ENCODE data around the gene E2F6. TPM values are rescaled to one million over a fixed set of nuclear protein-coding genes. Genes with fewer than 3 reads are reported as not detected.

E2F6 gene
- total RNA-seq, 1 donor from 2014 or later: 12.1 TPM

DNA sequence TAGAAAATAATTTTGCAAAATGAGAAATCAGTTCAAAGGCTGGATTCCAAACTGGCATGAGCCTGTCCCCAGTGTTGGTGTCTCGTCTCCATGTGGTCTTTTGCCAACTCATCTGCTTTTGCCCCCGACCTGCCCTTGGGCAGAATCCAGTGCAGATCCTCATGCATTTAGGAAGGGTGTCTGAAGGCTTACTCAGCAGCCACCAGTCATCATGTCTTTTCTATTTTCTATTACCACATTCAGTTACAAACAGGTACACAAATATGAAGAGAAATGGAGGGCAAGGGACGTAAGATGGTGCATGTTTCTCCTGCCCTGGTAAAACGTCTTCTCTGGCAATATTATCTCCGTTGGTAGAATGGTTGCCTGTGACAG, 43.5 kb downstream of the E2F6 start:
- Histone ChIP-seq H3K27me3 (ENCODE audit: control insufficient read depth, insufficient read depth, low read length) (no peaks in the 10 kb centered on the region), H3K4me3 (ENCODE audit: low read depth, low read length) (no peak overlapping the region), H3K36me3 (ENCODE audit: control insufficient read depth, insufficient read depth, low read length) (no peaks in the 10 kb centered on the region)
- no peak for TF ChIP-seq CTCF (IDR thresholded peaks at IDR 0.05; ENCODE audit: insufficient read depth, low read length, severe bottlenecking)
- DNase-seq (ENCODE audit: low read depth) (no peak), FAIRE-seq (no peak)

- no peak for TF ChIP-seq CTCF (IDR thresholded peaks at IDR 0.05; ENCODE audit: insufficient read depth, low read length, severe bottlenecking)
- DNase-seq (ENCODE audit: low read depth) (no peak), FAIRE-seq (no peak)
- H3K4me3 ChIP-seq (ENCODE audit: low read depth, low read length): no peak overlapping the region
- H3K27me3 ChIP-seq (ENCODE audit: control insufficient read depth, insufficient read depth, low read length): no peaks in the 10 kb centered on the region
- no peaks in the 10 kb centered on the region for H3K36me3 ChIP-seq (ENCODE audit: control insufficient read depth, insufficient read depth, low read length)
These were observed 44.0 kb downstream of the E2F6 start for GRCh38 chr2:11421863-11422490.

- Histone ChIP-seq H3K4me3 (ENCODE audit: low read depth, low read length) (no peak overlapping the region), H3K36me3 (ENCODE audit: control insufficient read depth, insufficient read depth, low read length) (no peaks in the 10 kb centered on the region), H3K27me3 (ENCODE audit: control insufficient read depth, insufficient read depth, low read length) (no peaks in the 10 kb centered on the region)
- TF ChIP-seq CTCF (IDR thresholded peaks at IDR 0.05; ENCODE audit: insufficient read depth, low read length, severe bottlenecking): no peak
- DNase-seq (ENCODE audit: low read depth) (no peak), FAIRE-seq (no peak)
These were observed 45.3 kb downstream of the E2F6 start for GRCh38 chr2:11420671-11421070.

DNA sequence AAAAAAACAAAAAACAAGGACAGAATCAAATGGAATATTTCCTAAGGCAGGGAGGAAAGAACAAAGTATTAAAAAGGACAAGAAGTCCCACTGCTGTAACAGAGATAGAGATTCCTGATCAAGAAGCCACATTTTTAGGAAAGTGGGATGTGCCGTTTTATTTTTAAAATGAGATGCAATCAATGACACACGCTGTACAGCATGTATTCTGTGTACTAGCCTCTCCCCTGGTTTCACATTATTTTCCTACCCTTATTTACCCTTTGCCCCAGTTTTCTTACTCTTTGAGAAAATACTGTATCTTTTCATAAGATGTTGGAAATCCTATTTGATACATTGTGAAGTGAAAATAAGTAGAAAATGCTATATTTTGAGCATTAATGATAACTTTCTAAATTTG, 45.8 kb downstream of the E2F6 start:
- H3K4me3 ChIP-seq (ENCODE audit: low read depth, low read length): no peak overlapping the region
- FAIRE-seq (no peak), DNase-seq (ENCODE audit: low read depth) (no peak)
- no peak for TF ChIP-seq CTCF (IDR thresholded peaks at IDR 0.05; ENCODE audit: insufficient read depth, low read length, severe bottlenecking)
- H3K27me3 ChIP-seq (ENCODE audit: control insufficient read depth, insufficient read depth, low read length): no peaks in the 10 kb centered on the region
- H3K36me3 ChIP-seq (ENCODE audit: control insufficient read depth, insufficient read depth, low read length): no peaks in the 10 kb centered on the region

DNA sequence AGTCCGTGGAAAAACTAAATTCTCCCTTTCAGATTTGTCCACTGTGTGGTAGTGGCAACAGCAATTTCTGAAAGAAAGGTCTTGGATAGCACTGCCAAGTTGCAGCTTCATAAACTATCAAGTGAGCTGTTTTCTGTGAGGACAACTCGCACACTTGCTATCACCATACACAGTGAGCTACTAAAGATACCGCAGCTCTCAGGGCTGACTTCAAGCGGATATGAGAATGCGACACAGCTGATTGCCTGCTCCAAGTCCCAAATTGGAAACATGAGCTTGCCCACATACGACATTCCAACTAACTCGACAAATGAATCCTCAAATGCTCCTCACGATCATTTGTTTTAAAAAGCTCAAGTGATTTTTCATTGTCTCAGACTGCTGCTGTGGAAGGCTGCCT, 46.2 kb downstream of the E2F6 start:
- no peak overlapping the region for H3K4me3 ChIP-seq (ENCODE audit: low read depth, low read length)
- no peak for FAIRE-seq
- no peaks in the 10 kb centered on the region for H3K27me3 ChIP-seq (ENCODE audit: control insufficient read depth, insufficient read depth, low read length)
- no peaks in the 10 kb centered on the region for H3K36me3 ChIP-seq (ENCODE audit: control insufficient read depth, insufficient read depth, low read length)
- no peak for DNase-seq (ENCODE audit: low read depth)
- no peak for TF ChIP-seq CTCF (IDR thresholded peaks at IDR 0.05; ENCODE audit: insufficient read depth, low read length, severe bottlenecking)

DNA sequence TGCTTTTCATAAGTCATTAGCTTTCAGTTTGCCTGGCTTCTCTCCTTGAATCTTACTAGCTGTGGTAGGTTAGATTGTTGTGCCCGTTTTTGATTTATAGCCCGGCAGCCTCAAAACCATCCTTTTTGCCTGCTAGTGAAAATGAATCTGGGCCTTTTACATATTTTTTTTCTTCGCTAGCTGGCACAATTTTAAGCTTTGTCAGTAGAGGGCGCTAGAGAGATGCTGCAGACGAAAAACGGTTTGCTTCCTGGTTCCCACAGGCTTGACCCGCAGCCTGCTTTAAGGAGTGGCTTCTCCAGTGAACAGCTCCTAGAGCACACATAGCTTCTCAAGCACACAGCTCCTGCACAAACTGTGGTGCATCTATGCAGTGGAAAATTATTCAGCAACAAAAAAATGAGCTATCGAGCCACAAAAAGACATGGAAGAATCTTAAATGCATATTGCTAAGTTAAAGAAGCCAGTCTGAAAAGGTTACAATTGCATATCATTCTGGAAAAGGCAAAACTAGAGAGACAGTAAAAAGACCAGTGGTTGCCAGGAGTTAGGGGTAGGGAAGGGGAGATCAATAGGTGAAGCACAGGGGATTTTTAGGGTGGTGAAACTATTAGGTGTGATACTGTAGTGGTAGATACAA, 47.9 kb downstream of the E2F6 start:
- no peak overlapping the region for H3K4me3 ChIP-seq (ENCODE audit: low read depth, low read length)
- peaks cover 1% of the 10 kb centered on the region for H3K27me3 ChIP-seq (ENCODE audit: control insufficient read depth, insufficient read depth, low read length)
- peak; percentile 33 for TF ChIP-seq CTCF (IDR thresholded peaks at IDR 0.05; ENCODE audit: insufficient read depth, low read length, severe bottlenecking)
- no peaks in the 10 kb centered on the region for H3K36me3 ChIP-seq (ENCODE audit: control insufficient read depth, insufficient read depth, low read length)
- no peak for FAIRE-seq
- no peak for DNase-seq (ENCODE audit: low read depth)
